HEK293 (cell line): Measurements from ENCODE around the gene ANKRD9.

Source experiments
- ELK4 ChIP-seq: IDR thresholded peaks from 2 replicates; pipeline ENCODE4 v1.6.1; 2011; ENCODE audit warnings: mild to moderate bottlenecking, low read depth, low read length, borderline replicate concordance
- HOXC10 ChIP-seq: sonication (generic); formaldehyde crosslinking; IDR thresholded peaks from 2 replicates; pipeline ENCODE4 v1.8.1; 2023; ENCODE audit warnings: mild to moderate bottlenecking, missing genetic modification reagents
- KLF10 ChIP-seq: fragments of 450-650 bp; IDR thresholded peaks from 2 replicates; pipeline ENCODE4 v1.5.1; 2018; ENCODE audit warnings: missing biosample characterization, mild to moderate bottlenecking, missing genetic modification characterization
- KLF8 ChIP-seq: fragments of 450-650 bp; formaldehyde crosslinking; IDR thresholded peaks from 2 replicates; pipeline ENCODE4 v1.5.1; 2016; ENCODE audit warnings: missing biosample characterization, missing genetic modification characterization
- MEIS1 ChIP-seq: sonication (generic); formaldehyde crosslinking; IDR thresholded peaks from 2 replicates; pipeline ENCODE4 v1.8.1; 2022; ENCODE audit warnings: missing genetic modification reagents, mild to moderate bottlenecking, borderline replicate concordance
- ZBTB21 ChIP-seq: fragments of 450-650 bp; formaldehyde crosslinking; IDR thresholded peaks from 2 replicates; pipeline ENCODE4 v1.5.1; 2017; ENCODE audit warnings: missing biosample characterization, missing genetic modification characterization
- ZBTB48 ChIP-seq: fragments of 450-650 bp; formaldehyde crosslinking; IDR thresholded peaks from 2 replicates; pipeline ENCODE4 v1.5.1; 2016; ENCODE audit warnings: missing biosample characterization, missing genetic modification characterization
- ZNF223 ChIP-seq: fragments of 450-650 bp; formaldehyde crosslinking; IDR thresholded peaks from 2 replicates; pipeline ENCODE4 v1.5.1; 2016; ENCODE audit warnings: missing biosample characterization, missing genetic modification characterization
- ZNF274 ChIP-seq, 2 experiments: fragments of 200-500 bp in 1 of 2; fragments of 450-650 bp in 1 of 2; sonication (Bioruptor generic) in 1 of 2; formaldehyde crosslinking in 1 of 2; IDR thresholded peaks; 2 replicates each; pipeline versions ENCODE4 v1.5.1 to v1.6.1; 2014 to 2016; ENCODE audit warnings: borderline replicate concordance in 1 of 2, inconsistent platforms in 1 of 2, low read length in 1 of 2, missing biosample characterization in 1 of 2, missing genetic modification characterization in 1 of 2
- ZNF335 ChIP-seq: fragments of 450-650 bp; formaldehyde crosslinking; conservative IDR thresholded peaks from 2 replicates; pipeline ENCODE4 v1.5.1; 2016; ENCODE audit warnings: missing biosample characterization, missing genetic modification characterization
- ZNF391 ChIP-seq: fragments of 450-650 bp; formaldehyde crosslinking; IDR thresholded peaks from 2 replicates; pipeline ENCODE4 v1.5.1; 2016; ENCODE audit warnings: low read depth, missing biosample characterization, missing genetic modification characterization, borderline replicate concordance
- ZNF394 ChIP-seq: fragments of 450-650 bp; formaldehyde crosslinking; IDR thresholded peaks from 2 replicates; pipeline ENCODE4 v1.5.1; 2016; ENCODE audit warnings: missing biosample characterization, missing genetic modification characterization, mild to moderate bottlenecking, moderate library complexity, borderline replicate concordance
- ZNF473 ChIP-seq: fragments of 450-650 bp; formaldehyde crosslinking; IDR thresholded peaks from 2 replicates; pipeline ENCODE4 v1.5.1; 2017; ENCODE audit warnings: missing biosample characterization, missing genetic modification characterization
- ZNF510 ChIP-seq: fragments of 450-650 bp; formaldehyde crosslinking; IDR thresholded peaks from 2 replicates; pipeline ENCODE4 v1.5.1; 2018; ENCODE audit warnings: mild to moderate bottlenecking, missing genetic modification characterization, missing biosample characterization; ENCODE audit not compliant: insufficient replicate concordance
- ZNF514 ChIP-seq: fragments of 450-650 bp; formaldehyde crosslinking; IDR thresholded peaks from 2 replicates; pipeline ENCODE4 v1.5.1; 2016; ENCODE audit warnings: missing biosample characterization, missing genetic modification characterization
- ZNF521 ChIP-seq: fragments of 450-650 bp; formaldehyde crosslinking; IDR thresholded peaks from 2 replicates; pipeline ENCODE4 v1.5.1; 2017; ENCODE audit warnings: missing biosample characterization, mild to moderate bottlenecking, missing genetic modification characterization
- ZNF530 ChIP-seq: fragments of 450-650 bp; formaldehyde crosslinking; IDR thresholded peaks from 2 replicates; pipeline ENCODE4 v1.5.1; 2016; ENCODE audit warnings: low read depth, missing biosample characterization, missing genetic modification characterization
- ZNF660 ChIP-seq: fragments of 450-650 bp; IDR thresholded peaks from 2 replicates; pipeline ENCODE4 v1.5.1; 2018; ENCODE audit warnings: missing biosample characterization, mild to moderate bottlenecking, missing genetic modification characterization
- ZNF670 ChIP-seq: fragments of 450-650 bp; formaldehyde crosslinking; IDR thresholded peaks from 2 replicates; pipeline ENCODE4 v1.5.1; 2016; ENCODE audit warnings: missing biosample characterization, missing genetic modification characterization, low read depth
- ZNF76 ChIP-seq: fragments of 450-650 bp; formaldehyde crosslinking; IDR thresholded peaks from 2 replicates; pipeline ENCODE4; 2016; ENCODE audit warnings: low read depth, missing biosample characterization, missing genetic modification characterization, borderline replicate concordance
- ZXDB ChIP-seq: fragments of 450-650 bp; formaldehyde crosslinking; IDR thresholded peaks from 2 replicates; pipeline ENCODE4 v1.5.1; 2016; ENCODE audit warnings: missing biosample characterization, missing genetic modification characterization
- TF ChIP-seq, protein P1 (sequence below): fragments of 450-650 bp; formaldehyde crosslinking; optimal IDR thresholded peaks from 2 replicates; pipeline ENCODE3; 2016; ENCODE audit warnings: missing biosample characterization, mild to moderate bottlenecking, missing genetic modification characterization
- TF ChIP-seq, protein P2 (sequence below): fragments of 450-650 bp; formaldehyde crosslinking; IDR thresholded peaks from 2 replicates; pipeline ENCODE4 v1.5.1; 2016; ENCODE audit warnings: missing biosample characterization, missing genetic modification characterization
- TF ChIP-seq, protein P3 (sequence below): fragments of 450-650 bp; formaldehyde crosslinking; IDR thresholded peaks from 2 replicates; pipeline ENCODE4 v1.5.0; 2017; ENCODE audit warnings: missing biosample characterization, missing genetic modification characterization, borderline replicate concordance
- TF ChIP-seq, protein P4 (sequence below): fragments of 450-650 bp; formaldehyde crosslinking; conservative IDR thresholded peaks from 2 replicates; pipeline ENCODE4 v1.5.1; 2016; ENCODE audit warnings: low read depth, missing biosample characterization, missing genetic modification characterization
- TF ChIP-seq, protein P5 (sequence below): fragments of 450-650 bp; formaldehyde crosslinking; IDR thresholded peaks from 2 replicates; pipeline ENCODE4 v1.5.1; 2017; ENCODE audit warnings: missing biosample characterization, missing genetic modification characterization

Gene ANKRD9

GRCh38 chr14:102525219-102525928 is 15.8 kb upstream of the ANKRD9 start (continued):
- TF ChIP-seq, protein P1, sequence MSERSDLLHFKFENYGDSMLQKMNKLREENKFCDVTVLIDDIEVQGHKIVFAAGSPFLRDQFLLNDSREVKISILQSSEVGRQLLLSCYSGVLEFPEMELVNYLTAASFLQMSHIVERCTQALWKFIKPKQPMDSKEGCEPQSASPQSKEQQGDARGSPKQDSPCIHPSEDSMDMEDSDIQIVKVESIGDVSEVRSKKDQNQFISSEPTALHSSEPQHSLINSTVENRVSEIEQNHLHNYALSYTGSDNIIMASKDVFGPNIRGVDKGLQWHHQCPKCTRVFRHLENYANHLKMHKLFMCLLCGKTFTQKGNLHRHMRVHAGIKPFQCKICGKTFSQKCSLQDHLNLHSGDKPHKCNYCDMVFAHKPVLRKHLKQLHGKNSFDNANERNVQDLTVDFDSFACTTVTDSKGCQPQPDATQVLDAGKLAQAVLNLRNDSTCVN (tag by site-specific recombination): no peak
- TF ChIP-seq, protein P2, sequence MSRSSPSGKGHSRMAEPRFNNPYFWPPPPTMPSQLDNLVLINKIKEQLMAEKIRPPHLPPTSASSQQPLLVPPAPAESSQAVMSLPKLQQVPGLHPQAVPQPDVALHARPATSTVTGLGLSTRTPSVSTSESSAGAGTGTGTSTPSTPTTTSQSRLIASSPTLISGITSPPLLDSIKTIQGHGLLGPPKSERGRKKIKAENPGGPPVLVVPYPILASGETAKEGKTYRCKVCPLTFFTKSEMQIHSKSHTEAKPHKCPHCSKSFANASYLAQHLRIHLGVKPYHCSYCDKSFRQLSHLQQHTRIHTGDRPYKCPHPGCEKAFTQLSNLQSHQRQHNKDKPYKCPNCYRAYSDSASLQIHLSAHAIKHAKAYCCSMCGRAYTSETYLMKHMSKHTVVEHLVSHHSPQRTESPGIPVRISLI (tag by site-specific recombination): peak; percentile 70; the same call in 1 of the 2 replicates
- TF ChIP-seq ZXDB (peak; percentile 89), ZNF76 (tag by site-specific recombination) (0 out of 2 replicates have a peak, but pooled peaks have one; percentile 48), ZBTB48 (no peak), KLF10 (tag by site-specific recombination) (no peak), ZNF660 (no peak), ZNF335 (tag by site-specific recombination) (peak; percentile 53), ZBTB21 (tag by site-specific recombination) (0 out of 2 replicates have a peak, but pooled peaks have one; percentile 35), ZNF274 (IDR thresholded peaks at IDR 0.05; ENCODE audit: low read length) (no peak), ZNF274 (tag by site-specific recombination; IDR thresholded peaks at IDR 0.05; ENCODE audit: borderline replicate concordance) (no peak), KLF8 (peak; percentile 58), ZNF670 (no peak; the same call in 1 of the 2 replicates), ZNF510 (tag by site-specific recombination) (no peak), ZNF394 (no peak; the same call in 1 of the 2 replicates), ZNF223 (tag by site-specific recombination) (no peak), ELK4 (no peak), ZNF521 (tag by site-specific recombination) (no peak), ZNF530 (tag by site-specific recombination) (no peak), ZNF391 (tag by site-specific recombination) (0 out of 2 replicates have a peak, but pooled peaks have one; percentile 53), HOXC10 (CRISPR knock-in tag) (no peak), MEIS1 (CRISPR knock-in tag) (no peak), ZNF473 (tag by site-specific recombination) (no peak; the same call in 1 of the 2 replicates), ZNF514 (tag by site-specific recombination) (peak; percentile 79; the same call in 1 of the 2 replicates)
- TF ChIP-seq, protein P3, sequence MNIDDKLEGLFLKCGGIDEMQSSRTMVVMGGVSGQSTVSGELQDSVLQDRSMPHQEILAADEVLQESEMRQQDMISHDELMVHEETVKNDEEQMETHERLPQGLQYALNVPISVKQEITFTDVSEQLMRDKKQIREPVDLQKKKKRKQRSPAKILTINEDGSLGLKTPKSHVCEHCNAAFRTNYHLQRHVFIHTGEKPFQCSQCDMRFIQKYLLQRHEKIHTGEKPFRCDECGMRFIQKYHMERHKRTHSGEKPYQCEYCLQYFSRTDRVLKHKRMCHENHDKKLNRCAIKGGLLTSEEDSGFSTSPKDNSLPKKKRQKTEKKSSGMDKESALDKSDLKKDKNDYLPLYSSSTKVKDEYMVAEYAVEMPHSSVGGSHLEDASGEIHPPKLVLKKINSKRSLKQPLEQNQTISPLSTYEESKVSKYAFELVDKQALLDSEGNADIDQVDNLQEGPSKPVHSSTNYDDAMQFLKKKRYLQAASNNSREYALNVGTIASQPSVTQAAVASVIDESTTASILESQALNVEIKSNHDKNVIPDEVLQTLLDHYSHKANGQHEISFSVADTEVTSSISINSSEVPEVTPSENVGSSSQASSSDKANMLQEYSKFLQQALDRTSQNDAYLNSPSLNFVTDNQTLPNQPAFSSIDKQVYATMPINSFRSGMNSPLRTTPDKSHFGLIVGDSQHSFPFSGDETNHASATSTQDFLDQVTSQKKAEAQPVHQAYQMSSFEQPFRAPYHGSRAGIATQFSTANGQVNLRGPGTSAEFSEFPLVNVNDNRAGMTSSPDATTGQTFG: no peak
- TF ChIP-seq, protein P4, sequence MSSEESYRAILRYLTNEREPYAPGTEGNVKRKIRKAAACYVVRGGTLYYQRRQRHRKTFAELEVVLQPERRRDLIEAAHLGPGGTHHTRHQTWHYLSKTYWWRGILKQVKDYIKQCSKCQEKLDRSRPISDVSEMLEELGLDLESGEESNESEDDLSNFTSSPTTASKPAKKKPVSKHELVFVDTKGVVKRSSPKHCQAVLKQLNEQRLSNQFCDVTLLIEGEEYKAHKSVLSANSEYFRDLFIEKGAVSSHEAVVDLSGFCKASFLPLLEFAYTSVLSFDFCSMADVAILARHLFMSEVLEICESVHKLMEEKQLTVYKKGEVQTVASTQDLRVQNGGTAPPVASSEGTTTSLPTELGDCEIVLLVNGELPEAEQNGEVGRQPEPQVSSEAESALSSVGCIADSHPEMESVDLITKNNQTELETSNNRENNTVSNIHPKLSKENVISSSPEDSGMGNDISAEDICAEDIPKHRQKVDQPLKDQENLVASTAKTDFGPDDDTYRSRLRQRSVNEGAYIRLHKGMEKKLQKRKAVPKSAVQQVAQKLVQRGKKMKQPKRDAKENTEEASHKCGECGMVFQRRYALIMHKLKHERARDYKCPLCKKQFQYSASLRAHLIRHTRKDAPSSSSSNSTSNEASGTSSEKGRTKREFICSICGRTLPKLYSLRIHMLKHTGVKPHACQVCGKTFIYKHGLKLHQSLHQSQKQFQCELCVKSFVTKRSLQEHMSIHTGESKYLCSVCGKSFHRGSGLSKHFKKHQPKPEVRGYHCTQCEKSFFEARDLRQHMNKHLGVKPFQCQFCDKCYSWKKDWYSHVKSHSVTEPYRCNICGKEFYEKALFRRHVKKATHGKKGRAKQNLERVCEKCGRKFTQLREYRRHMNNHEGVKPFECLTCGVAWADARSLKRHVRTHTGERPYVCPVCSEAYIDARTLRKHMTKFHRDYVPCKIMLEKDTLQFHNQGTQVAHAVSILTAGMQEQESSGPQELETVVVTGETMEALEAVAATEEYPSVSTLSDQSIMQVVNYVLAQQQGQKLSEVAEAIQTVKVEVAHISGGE (tag by site-specific recombination): peak; percentile 93
- TF ChIP-seq, protein P5, sequence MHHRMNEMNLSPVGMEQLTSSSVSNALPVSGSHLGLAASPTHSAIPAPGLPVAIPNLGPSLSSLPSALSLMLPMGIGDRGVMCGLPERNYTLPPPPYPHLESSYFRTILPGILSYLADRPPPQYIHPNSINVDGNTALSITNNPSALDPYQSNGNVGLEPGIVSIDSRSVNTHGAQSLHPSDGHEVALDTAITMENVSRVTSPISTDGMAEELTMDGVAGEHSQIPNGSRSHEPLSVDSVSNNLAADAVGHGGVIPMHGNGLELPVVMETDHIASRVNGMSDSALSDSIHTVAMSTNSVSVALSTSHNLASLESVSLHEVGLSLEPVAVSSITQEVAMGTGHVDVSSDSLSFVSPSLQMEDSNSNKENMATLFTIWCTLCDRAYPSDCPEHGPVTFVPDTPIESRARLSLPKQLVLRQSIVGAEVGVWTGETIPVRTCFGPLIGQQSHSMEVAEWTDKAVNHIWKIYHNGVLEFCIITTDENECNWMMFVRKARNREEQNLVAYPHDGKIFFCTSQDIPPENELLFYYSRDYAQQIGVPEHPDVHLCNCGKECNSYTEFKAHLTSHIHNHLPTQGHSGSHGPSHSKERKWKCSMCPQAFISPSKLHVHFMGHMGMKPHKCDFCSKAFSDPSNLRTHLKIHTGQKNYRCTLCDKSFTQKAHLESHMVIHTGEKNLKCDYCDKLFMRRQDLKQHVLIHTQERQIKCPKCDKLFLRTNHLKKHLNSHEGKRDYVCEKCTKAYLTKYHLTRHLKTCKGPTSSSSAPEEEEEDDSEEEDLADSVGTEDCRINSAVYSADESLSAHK: no peak
